ENCODE results near the gene CD6.

DNA sequence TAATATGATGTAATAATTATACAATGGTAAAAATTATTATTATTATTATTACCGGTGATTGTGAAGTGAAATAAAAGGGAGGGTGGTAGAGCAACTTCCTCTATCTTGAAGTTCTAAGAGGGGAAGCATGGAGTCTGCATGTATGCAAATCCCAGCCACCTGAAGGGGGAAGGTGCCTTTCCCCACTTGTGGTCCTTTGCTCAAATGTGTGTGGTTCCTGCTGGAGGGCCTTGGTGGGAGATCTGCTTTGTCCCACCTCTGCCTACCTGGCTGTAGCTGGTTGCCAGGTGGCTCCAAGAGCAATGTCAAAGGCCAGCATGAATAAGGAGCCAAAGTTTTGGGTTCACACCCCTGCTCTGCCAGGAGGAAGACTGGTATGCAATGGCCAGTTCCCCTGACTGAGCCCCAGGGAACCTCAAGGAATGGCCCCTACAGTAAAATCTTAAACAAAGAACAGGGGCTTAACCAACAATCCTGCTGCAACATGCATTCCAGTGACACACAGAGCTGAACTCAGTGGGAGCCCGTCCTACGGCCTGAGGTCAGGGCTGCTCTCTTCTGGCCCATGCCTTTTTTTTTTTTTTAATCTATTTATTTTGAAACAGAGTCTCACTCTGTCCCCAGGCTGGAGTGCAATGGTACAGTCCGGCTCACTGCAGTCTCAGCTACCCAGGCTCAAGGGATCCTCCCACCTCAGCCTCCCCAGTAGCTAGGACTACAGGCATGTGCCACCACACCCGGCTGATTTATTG is 38.7 kb upstream of the CD6 start:
- TF ChIP-seq TAF1 (IDR thresholded peaks at IDR 0.05; ENCODE audit: borderline replicate concordance, low read depth, low read length) (no peak), POLR2A (IDR thresholded peaks at IDR 0.05; ENCODE audit: low read depth, low read length) (peak; percentile 42; the same call in 1 of the 2 replicates), POLR2AphosphoS5 (IDR thresholded peaks at IDR 0.05; ENCODE audit: low read depth, low read length) (no peak)
